ENCODE data around the gene NRN1. TPM values are rescaled to one million over a fixed set of nuclear protein-coding genes. Genes with fewer than 3 reads are reported as not detected.
A peak's percentile ranks its signal among the peaks of the same experiment; 100 is the strongest.

Gene NRN1
- total RNA-seq, 8 experiments from 2014 or later, result 2.1 to 54.0 (median 4.2) TPM

DNA sequence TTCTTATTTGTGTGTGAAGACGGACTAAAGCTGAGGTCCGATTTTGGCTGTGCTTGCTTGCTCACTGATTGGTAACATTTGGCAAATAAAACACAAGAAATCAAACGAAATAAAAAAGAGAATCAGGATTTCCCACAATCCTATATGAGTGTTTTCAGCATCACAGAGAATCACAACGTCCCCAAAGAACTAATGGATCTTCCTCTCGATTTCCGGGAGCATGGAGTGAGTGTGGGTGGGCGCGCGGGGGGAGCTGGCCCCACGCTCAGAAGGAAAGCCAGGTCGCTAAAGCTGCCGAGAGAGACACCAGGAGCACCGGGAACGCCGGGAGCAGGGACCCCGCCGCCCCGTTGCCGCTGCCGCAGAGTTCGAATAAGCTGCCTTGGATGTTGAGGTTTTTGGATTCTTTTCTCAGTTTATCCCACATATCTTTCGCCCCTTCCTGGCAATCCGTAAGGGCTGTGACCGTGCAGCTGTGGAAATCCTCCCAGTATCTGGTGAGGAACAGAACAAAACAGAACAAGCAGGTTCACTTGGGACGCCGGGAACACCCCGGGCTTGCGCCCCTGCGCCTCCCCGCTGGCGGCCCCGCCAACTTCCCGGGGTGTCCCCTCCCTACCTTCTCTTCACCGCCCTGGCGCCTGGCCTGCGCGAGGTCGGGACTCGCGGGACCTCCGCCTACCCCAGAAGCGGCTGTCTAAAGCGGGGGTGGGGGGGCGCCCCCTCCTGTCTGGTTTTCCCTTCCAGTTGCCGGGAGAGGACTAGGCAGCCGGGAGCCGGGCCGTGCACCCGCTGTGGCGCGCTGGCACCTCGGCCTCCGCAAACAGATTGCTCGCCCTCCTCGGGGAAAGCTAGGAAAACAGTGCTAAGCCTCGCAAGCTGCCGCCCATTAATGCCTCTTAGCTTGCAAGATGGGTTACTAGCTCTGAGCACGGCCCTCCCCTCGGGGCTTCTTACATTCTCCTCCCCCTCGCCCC, 7.7 kb downstream of the NRN1 start:
- H3K4me3 ChIP-seq, result no peak overlapping the region
- H3K4me1 ChIP-seq (replicated peaks in 1 of 2), result peaks cover 3 to 15% of the 10 kb centered on the region in 2 donors
- 2 to 30% (median 8%) methylated on average over 3 to 29 of the region's 60 CpGs for WGBS, 10 experiments
- in situ Hi-C loops (cut with MboI; ENCODE audit: low pct_unique_long_range_greater_than_20kb in 2 of 9, low sequenced_read_pairs in 9 of 9, unreplicated experiment in 9 of 9), result loop anchor here in 3 of 9 experiments (25.0 kb wide), 2 partner anchors 537 to 737 kb away; partner anchors contain the start of genes FARS2 (in 1 of the 3) and LYRM4 (in 1 of the 3)
- peak in 3 of 8 experiments; percentile 9 to 30 (median 16) for ATAC-seq (replicated peaks in 6 of 8)
- H3K27ac ChIP-seq, result no peak overlapping the region

DNA sequence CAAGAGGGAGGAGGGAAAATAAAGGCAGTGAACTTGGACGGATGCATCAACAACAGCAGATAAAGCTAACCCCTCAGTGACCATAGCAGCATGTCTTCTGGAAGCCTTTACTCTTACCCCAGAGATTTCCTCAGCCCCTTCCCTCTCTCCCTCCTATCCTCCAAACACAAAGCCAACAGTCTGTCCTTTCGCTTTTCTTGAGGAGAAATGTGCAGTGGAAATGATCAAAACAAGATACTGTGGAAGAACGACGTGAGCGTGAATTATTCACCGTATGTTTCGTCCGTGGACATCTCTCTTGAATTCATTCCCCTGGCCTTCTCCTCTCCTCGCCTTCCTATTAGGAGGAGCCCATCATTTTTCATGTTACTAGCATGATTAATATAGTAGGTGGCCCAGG, 8.5 kb downstream of the NRN1 start:
- peaks cover under 1 to 12% of the 10 kb centered on the region in 2 donors for H3K4me1 ChIP-seq (replicated peaks in 1 of 2)
- no peak overlapping the region for H3K4me3 ChIP-seq
- no peak for ATAC-seq (replicated peaks in 6 of 8)
- no peak overlapping the region for H3K27ac ChIP-seq
- 6 to 55% (median 31%) methylated on average over 2 to 9 of the region's 9 CpGs for WGBS, 10 experiments
- in situ Hi-C loops (cut with MboI; ENCODE audit: low pct_unique_long_range_greater_than_20kb in 2 of 9, low sequenced_read_pairs in 9 of 9, unreplicated experiment in 9 of 9), result loop anchor here in 3 of 9 experiments (25.0 kb wide), 2 partner anchors 536 to 736 kb away; partner anchors contain the start of genes FARS2 (in 1 of the 3) and LYRM4 (in 1 of the 3)

DNA sequence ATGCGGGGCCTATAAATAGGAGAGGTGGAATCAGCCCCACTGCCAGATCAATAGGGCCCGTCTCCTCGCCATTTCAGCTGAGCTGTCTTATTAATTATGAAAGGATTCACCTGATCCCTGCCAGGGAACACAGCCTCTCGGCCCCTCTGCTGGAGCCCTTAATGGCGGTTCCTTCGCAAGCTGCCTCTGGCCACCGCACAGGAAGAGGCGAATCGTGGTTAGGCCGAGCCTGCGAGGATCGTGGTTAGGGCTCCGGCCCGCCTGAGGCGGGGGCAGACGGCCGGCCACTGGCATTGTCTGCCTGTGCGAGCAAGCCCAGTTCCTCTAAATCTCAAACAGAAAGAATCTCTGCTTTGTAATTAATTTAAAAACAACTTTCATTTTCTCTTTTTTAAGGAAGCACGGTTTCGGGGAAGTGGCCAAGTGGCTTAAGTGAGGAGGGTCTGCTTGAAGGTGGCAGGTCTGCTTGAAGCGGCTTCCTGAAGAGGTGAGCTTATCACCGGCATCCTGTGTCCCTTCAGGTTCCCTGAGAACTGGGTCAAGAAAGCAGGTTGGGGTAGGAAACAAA, 9.2 kb downstream of the NRN1 start:
- Histone ChIP-seq H3K4me1 (replicated peaks in 1 of 2) (peaks cover 0 to 12% of the 10 kb centered on the region in 2 donors), H3K27ac (peak overlapping the region in 1 of 2 donors; percentile 2), H3K4me3 (peak overlapping the region; percentile 32 to 48 (median 43))
- ATAC-seq (replicated peaks in 6 of 8), result peak in 6 of 8 experiments; percentile 2 to 9 (median 5)
- in situ Hi-C loops (cut with MboI; ENCODE audit: low pct_unique_long_range_greater_than_20kb in 2 of 9, low sequenced_read_pairs in 9 of 9, unreplicated experiment in 9 of 9), result loop anchor here in 3 of 9 experiments (25.0 kb wide), 2 partner anchors 535 to 735 kb away; partner anchors contain the start of genes FARS2 (in 1 of the 3) and LYRM4 (in 1 of the 3)
- 14 to 80% (median 34%) methylated on average over 1 to 15 of the region's 22 CpGs for WGBS, 10 experiments

DNA sequence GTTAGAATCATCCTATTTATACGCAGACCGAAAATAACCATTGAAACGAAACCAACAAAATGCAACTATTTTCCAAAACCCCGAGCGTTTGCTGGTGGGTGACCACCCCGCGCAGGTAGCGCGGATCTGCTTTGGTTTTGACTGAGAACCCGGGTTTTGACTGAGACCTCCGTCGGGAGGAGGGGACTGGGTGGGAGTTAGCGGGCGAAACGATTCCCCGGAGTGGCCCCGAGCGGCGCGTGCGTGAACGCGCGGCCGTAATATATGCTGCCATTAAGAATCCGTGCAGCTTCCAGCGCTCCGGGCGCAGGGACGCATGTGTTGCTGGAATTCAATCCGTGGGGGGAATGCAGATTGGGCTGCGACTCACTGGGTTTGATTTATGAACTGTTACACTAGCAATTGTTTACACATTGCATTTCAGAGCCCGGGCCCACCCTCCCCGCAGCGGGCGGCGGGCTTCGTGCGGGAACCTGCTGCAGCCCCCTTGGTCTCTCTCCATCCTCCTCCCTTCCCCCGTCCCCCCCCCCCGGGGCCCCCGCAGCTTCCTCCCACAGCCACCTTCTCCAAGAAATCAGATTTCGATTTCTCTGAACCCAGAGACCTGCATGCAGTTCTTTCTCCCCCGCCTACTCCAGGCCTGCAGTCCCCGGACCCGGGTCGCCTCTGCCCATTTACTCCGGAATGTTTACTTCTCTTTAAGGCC, 9.9 kb downstream of the NRN1 start:
- Histone ChIP-seq H3K27ac (peak overlapping the region; percentile 2 to 13), H3K4me1 (replicated peaks in 1 of 2) (peaks cover 0 to 12% of the 10 kb centered on the region in 2 donors), H3K4me3 (peak overlapping the region; percentile 32 to 48 (median 43))
- peak; percentile 34 to 78 (median 64) for ATAC-seq (replicated peaks in 6 of 8)
- in situ Hi-C loops (cut with MboI; ENCODE audit: low pct_unique_long_range_greater_than_20kb in 2 of 9, low sequenced_read_pairs in 9 of 9, unreplicated experiment in 9 of 9), result loop anchor here in 3 of 9 experiments (25.0 kb wide), 2 partner anchors 535 to 735 kb away; partner anchors contain the start of genes FARS2 (in 1 of the 3) and LYRM4 (in 1 of the 3)
- 0 to 4% (median 2%) methylated on average over 2 to 10 of the region's 48 CpGs; no CpG with 5 or more reads in 4 of the 10 experiments for WGBS, 10 experiments

DNA sequence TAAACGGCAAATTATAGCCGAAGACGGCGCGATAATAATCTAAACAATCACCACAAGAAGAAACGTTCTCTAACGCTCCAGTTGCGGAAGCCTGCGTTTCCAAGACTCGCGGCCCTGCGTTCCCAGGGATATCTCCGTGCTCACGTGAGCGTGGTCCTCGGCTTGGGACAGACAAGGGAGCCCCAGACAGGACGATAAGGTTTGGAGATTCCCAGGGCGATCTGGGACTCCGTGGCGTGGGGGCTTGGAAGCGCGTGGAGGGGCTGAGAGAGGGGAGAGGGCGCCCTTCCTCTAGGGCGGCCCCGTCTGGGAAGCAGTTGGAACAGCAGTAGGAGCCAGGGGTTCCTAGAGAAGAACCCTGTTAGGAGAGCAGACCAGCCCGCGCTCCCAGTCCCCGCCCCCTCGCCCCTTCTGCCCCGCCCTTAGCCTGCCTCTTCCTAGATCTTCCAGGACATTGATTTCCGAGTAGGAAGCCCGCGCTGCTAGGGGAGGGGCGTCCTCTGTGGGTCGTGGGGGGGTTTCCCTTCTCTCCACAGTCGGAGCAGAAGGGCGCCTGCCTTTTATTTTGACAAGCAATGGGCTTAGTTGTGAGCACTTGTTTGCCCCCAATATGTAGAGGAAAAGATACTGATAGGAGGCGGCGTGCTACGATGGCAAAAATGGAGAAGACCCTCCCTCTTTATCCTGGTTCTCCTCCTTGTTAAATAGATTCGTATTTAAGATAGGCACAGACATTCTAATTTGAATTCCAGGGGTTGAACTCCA, 10.6 kb downstream of the NRN1 start:
- Histone ChIP-seq H3K4me3 (peak overlapping the region; percentile 32 to 48 (median 43)), H3K4me1 (replicated peaks in 1 of 2) (peaks cover 0 to 12% of the 10 kb centered on the region in 2 donors), H3K27ac (peak overlapping the region in 1 of 2 donors; percentile 13)
- ATAC-seq (replicated peaks in 6 of 8), result peak; percentile 67 to 88 (median 85)
- in situ Hi-C loops (cut with MboI; ENCODE audit: low pct_unique_long_range_greater_than_20kb in 2 of 9, low sequenced_read_pairs in 9 of 9, unreplicated experiment in 9 of 9), result loop anchor here in 3 of 9 experiments (25.0 kb wide), 2 partner anchors 534 to 734 kb away; partner anchors contain the start of genes FARS2 (in 1 of the 3) and LYRM4 (in 1 of the 3)
- WGBS, 10 experiments, result 0 to 9% (median 1%) methylated on average over 3 to 24 of the region's 41 CpGs; no CpG with 5 or more reads in 4 of the 10 experiments

DNA sequence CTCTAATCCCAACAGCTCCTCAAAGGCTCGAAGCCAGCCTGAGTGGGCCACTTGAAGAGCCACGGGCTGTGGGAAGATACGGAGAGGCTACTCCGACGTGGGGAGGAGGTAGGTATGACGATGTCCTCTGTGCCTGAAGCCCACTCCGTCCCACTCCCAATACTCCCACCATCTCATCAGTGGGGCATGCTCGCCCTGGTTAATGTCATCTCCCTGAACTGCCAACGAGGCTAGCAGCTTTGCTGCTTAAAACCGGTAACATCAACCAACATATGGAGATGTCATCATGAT, 11.1 kb downstream of the NRN1 start:
- in situ Hi-C loops (cut with MboI; ENCODE audit: low pct_unique_long_range_greater_than_20kb in 2 of 9, low sequenced_read_pairs in 9 of 9, unreplicated experiment in 9 of 9), result loop anchor here in 3 of 9 experiments (25.0 kb wide), 2 partner anchors 533 to 733 kb away; partner anchors contain the start of genes FARS2 (in 1 of the 3) and LYRM4 (in 1 of the 3)
- ATAC-seq (replicated peaks in 6 of 8), result peak in 2 of 8 experiments; percentile 0 to 5
- 30 to 100% (median 40%) methylated on average over 1 to 10 of the region's 10 CpGs; no CpG with 5 or more reads in 4 of the 10 experiments for WGBS, 10 experiments
- Histone ChIP-seq H3K4me1 (replicated peaks in 1 of 2) (peaks cover 0 to 12% of the 10 kb centered on the region in 2 donors), H3K27ac (no peak overlapping the region), H3K4me3 (peak overlapping the region; percentile 32 to 48 (median 43))

DNA sequence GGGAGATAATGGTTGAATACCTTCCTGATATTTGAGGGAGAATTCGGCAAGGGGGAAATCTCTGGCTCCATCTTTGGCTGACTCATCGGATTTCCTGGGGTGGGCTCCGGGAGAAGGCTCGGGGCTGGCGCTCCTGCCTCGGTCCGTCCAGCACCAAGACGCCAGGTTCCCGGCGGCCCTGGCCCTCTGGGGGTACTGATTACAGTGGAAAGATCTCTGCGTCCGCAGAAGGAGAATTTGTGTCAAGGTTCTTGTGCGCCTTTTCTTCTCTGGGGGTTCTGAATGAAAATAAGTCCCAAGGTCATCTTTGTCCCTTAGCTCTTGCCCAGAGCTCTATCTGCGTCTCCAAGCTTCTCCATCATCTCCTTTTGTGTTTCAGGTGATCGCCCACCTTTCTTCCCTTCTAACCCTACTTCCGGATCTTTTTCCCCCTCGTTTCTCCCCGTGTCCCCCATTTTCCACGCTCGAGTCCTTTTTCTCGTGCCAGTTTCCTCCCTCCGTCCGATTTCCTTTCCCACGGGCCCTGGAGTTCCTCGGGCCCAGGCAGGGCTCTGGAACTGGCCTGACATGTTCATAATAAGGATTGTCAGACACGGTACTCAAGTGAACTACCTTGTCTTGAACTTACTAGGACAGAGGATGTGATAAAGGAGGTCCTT, 11.6 kb downstream of the NRN1 start:
- Histone ChIP-seq H3K4me1 (replicated peaks in 1 of 2) (peaks cover 0 to 12% of the 10 kb centered on the region in 2 donors), H3K4me3 (peak overlapping the region in 1 of 5 donors; percentile 48), H3K27ac (no peak overlapping the region)
- ATAC-seq (replicated peaks in 6 of 8), result no peak
- in situ Hi-C loops (cut with MboI; ENCODE audit: low pct_unique_long_range_greater_than_20kb in 2 of 9, low sequenced_read_pairs in 9 of 9, unreplicated experiment in 9 of 9), result loop anchor here in 3 of 9 experiments (25.0 kb wide), 2 partner anchors 533 to 733 kb away; partner anchors contain the start of genes FARS2 (in 1 of the 3) and LYRM4 (in 1 of the 3)
- 10 to 100% (median 50%) methylated on average over 2 to 21 of the region's 26 CpGs; no CpG with 5 or more reads in 1 of the 10 experiments for WGBS, 10 experiments

DNA sequence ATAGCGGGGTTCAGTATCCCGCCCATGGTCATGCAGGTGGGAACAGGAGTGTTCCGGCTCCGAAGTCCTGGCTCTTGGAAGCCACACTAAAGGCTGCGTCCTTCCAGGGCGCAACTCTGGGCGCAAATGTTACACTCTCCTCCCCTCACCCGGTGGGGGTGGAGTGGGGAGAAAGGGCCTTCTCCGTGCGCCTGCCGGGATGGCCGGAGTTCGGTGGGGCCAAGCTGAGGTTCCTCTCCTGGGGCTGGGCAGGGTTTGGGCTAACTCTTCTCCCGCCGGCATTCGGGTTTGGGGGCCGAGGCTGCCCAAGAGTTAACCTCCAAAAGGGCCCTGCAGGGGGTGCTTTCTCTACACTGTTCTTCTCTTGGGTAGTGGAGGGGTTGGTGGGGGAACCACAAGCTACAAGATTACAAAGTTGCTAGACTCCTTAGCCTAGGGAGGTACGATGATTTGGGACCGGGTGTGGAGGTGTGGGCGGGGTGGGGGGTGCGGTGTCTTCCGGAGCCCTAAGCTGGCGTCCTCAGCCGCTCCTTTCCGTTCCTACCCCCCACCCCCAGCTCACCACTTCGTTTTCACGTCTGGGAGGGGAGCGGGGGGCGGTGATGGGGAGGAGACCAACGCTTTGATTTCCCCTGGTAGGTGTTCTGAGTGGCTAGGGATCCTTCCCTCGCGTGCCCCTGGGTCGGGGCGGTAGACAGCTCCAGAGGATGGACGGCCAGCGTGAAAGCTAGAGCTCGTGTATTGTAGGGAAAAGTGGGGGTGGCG, 12.3 kb downstream of the NRN1 start:
- no peak for ATAC-seq (replicated peaks in 6 of 8)
- Histone ChIP-seq H3K27ac (no peak overlapping the region), H3K4me1 (replicated peaks in 1 of 2) (peaks cover 0 to 12% of the 10 kb centered on the region in 2 donors), H3K4me3 (no peak overlapping the region)
- in situ Hi-C loops (cut with MboI; ENCODE audit: low pct_unique_long_range_greater_than_20kb in 2 of 9, low sequenced_read_pairs in 9 of 9, unreplicated experiment in 9 of 9), result loop anchor here in 3 of 9 experiments (25.0 kb wide), 2 partner anchors 532 to 732 kb away; partner anchors contain the start of genes FARS2 (in 1 of the 3) and LYRM4 (in 1 of the 3)
- 33 to 100% (median 61%) methylated on average over 2 to 11 of the region's 38 CpGs; no CpG with 5 or more reads in 2 of the 10 experiments for WGBS, 10 experiments

DNA sequence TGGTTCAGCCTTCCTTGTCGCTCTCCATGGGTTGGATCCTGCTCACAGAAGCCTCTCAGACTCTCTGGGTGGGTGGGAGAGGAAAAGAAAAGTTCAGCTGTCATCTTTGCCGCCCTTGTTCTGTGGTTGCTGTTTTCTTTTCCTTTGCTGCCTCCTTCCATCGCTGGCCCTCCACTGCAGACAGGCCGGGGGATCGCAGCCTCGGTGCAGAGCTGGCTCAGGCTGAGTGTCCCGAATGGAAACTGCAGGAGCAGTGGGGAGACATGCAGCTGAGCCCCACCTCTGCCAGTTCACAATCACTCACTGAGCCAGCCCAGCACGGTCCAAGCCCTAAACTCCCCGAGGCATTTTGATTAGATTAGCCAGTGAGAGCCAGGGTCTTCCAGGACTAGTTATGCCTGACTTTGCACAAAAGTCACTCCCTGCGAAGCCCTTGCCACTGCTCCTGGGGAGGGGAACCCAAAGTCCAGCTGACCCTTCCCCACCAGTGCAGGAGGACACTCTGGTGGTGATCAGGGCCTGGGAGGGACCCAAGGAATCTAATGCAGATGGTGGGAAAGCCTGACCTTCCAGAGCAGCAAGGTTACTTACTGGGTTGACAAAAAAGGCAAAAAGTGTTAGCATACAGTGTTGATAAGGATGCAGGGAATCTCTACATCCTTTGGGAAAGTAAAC, 14.0 kb downstream of the NRN1 start:
- no peak overlapping the region for H3K4me3 ChIP-seq
- in situ Hi-C loops (cut with MboI; ENCODE audit: low pct_unique_long_range_greater_than_20kb in 2 of 9, low sequenced_read_pairs in 9 of 9, unreplicated experiment in 9 of 9), result loop anchor here in 3 of 9 experiments (25.0 kb wide), 2 partner anchors 530 to 730 kb away; partner anchors contain the start of genes FARS2 (in 1 of the 3) and LYRM4 (in 1 of the 3)
- no peak overlapping the region for H3K27ac ChIP-seq

DNA sequence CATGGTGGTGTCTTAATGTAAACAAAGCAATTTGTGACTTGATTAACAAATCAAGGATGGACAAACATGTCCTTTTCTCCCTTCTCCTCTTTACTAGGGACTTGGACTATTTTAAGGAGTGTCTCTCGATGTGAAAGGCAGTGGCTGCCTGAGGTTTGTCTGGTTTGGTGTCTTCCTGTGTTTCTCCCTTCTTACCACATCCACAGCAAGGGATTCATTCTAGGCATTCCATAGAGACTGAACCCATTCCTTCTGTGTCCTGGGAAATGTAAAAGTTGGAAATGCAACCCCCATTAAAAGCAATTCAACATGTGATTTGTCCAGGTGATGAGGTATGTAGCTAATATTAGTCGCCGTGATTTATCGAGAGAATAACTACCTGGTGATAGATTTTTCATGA, 15.9 kb downstream of the NRN1 start:
- in situ Hi-C loops (cut with MboI; ENCODE audit: low pct_unique_long_range_greater_than_20kb in 2 of 9, low sequenced_read_pairs in 9 of 9, unreplicated experiment in 9 of 9), result loop anchor here in 3 of 9 experiments (25.0 kb wide), 2 partner anchors 528 to 728 kb away; partner anchors contain the start of genes FARS2 (in 1 of the 3) and LYRM4 (in 1 of the 3)
- Histone ChIP-seq H3K4me1 (replicated peaks in 1 of 2) (peaks cover 0 to 3% of the 10 kb centered on the region in 2 donors), H3K27ac (no peak overlapping the region), H3K4me3 (no peak overlapping the region)
- WGBS, 10 experiments, result 53 to 100% (median 85%) methylated on average over 1 to 4 of the region's 4 CpGs
- no peak for ATAC-seq (replicated peaks in 6 of 8)

More for the DNA sequence above, 14.0 kb downstream of the NRN1 start:
- no peak for ATAC-seq (replicated peaks in 6 of 8)
- WGBS, 10 experiments, result 22 to 100% (median 90%) methylated on average over 1 to 9 of the region's 10 CpGs; no CpG with 5 or more reads in 3 of the 10 experiments
- peaks cover 0 to 5% of the 10 kb centered on the region in 2 donors for H3K4me1 ChIP-seq (replicated peaks in 1 of 2)

Data from motor neuron (in vitro differentiated cells).